ENCODE data around the gene SEC31B.

DNA sequence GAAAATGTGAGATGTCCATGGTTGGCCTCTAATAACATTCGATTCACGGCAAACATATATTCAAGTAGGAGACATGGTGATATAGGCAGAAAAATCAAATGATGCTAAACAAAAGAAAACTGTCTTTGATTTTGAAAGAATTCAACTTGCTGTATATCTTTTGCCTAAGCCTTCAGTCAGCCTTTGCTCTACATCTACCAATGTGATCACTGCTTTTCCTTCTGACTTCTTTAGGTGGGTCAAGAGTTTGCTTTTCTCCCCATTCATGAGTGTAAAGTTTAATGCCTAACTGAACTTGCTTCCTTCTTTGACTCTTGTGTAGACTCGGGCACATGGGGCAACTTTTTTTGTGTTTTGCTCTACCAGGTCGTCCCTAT is 15.7 kb upstream of the SEC31B start:
- TF ChIP-seq, protein P1, sequence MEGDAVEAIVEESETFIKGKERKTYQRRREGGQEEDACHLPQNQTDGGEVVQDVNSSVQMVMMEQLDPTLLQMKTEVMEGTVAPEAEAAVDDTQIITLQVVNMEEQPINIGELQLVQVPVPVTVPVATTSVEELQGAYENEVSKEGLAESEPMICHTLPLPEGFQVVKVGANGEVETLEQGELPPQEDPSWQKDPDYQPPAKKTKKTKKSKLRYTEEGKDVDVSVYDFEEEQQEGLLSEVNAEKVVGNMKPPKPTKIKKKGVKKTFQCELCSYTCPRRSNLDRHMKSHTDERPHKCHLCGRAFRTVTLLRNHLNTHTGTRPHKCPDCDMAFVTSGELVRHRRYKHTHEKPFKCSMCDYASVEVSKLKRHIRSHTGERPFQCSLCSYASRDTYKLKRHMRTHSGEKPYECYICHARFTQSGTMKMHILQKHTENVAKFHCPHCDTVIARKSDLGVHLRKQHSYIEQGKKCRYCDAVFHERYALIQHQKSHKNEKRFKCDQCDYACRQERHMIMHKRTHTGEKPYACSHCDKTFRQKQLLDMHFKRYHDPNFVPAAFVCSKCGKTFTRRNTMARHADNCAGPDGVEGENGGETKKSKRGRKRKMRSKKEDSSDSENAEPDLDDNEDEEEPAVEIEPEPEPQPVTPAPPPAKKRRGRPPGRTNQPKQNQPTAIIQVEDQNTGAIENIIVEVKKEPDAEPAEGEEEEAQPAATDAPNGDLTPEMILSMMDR (IDR thresholded peaks at IDR 0.05): no peak
- no peak for TF ChIP-seq ZFX (IDR thresholded peaks at IDR 0.05; ENCODE audit: borderline replicate concordance)

All from 22Rv1 (cell line).